Heart left ventricle (tissue), 13 donors: ENCODE results near the gene OR4S2.

Source experiments
- CTCF ChIP-seq, 12 donors: fragments of 200-600 bp; sonication (generic) in 4 of 12; IDR thresholded peaks; one replicate each; pipeline versions ENCODE4 v1.5.0 to v1.8.0; 2018 to 2022; ENCODE audit warnings: antibody characterized with exemption in 12 of 12, mild to moderate bottlenecking in 5 of 12
- POLR2A ChIP-seq, 2 donors: fragments of 450-650 bp; IDR thresholded peaks; one replicate each; pipeline ENCODE4 v1.6.1; 2017; ENCODE audit warnings: antibody characterized with exemption in 2 of 2, mild to moderate bottlenecking in 2 of 2, moderate library complexity in 2 of 2
- donor health status: ischemic (EF 13 %, LVEDD 7.1; RV severe dilation, severe dysfunction).
- donor health status: DM: no; HTN: yes; CAD: no.
- donor health status: DM: no; HTN: no; CAD: no.
- donor health status: ischemic (EF 25% LVEDD 6.9; RV normal size, moderate dysfunction).
- donor health status: ischemic (EF 25% LVEDD 5.7; RV mildly dilated, moderate dysfunction).
- donor health status: ischemic (EF 35%, LVEDD 5.7; RV mildly dilated, moderate dysfunction).
- donor health status: nonischemic (EF 11% LVEDD 7.7; RV severe dilation, severe dysfunction).
- donor health status: DM: yes; HTN: yes; CAD: no.
- donor health status: PGD.
- donor health status: ischemic (EF 29% LVEDD 5.4; RV normal size, mild dysfunction).
- donor health status: nonischemic (EF 23%, LVEDD 6.1; RV moderate dilation, normal function).

DNA sequence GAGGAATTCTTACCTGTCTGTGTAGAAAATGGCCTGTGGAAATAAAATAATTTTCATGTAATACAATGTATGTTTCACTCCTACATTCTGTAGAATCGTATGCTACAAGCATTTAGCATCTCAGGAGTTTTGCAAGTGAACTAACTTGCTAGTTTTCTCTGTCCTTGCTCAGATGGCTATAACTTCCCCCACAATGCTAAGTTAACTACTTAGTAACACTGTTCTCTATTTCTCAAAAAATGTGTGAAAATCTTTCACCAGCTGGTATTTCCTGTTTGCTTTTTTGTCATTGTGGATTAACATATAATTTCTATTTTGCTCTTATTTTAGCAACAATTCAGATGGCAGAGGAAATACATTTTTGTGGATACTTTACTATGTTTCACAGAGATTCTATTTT, 4.4 kb downstream of the OR4S2 start:
- TF ChIP-seq CTCF (IDR thresholded peaks at IDR 0.05) = no peak
- TF ChIP-seq POLR2A (IDR thresholded peaks at IDR 0.05) = no peak
